HK-2 (cell line): Measurements from ENCODE around the gene PRSS27.
A peak's percentile ranks its signal among the peaks of the same experiment; 100 is the strongest.

Experiments
- DNase-seq: peaks from one replicate; pipeline ENCODE4 v3.0.0-alpha.2; 2018; ENCODE audit not compliant: unreplicated experiment

Gene PRSS27

DNA sequence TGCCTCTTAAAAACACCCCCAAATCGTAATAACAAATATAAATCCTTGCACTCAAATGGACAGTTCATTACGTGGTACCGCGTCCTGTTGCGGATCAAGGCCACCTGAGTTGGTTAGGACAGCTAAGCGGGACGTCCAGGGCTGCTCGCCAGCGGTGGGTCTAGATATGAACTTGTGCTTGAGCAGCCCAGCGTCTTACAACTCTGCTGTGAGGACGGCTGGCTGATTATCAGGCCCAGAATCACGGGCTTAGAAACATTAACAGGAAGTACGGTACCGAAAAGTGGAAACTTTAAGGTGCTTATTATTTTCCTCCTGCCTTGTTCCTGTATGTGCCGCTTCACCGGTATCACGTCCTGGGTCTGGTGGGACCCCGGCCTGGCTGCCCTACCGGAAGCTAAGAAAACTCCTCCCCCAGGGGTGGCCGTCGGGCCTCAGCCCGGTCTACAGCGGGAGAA lies 31.6 kb upstream of the PRSS27 start:
- peak; percentile 74 for DNase-seq

DNA sequence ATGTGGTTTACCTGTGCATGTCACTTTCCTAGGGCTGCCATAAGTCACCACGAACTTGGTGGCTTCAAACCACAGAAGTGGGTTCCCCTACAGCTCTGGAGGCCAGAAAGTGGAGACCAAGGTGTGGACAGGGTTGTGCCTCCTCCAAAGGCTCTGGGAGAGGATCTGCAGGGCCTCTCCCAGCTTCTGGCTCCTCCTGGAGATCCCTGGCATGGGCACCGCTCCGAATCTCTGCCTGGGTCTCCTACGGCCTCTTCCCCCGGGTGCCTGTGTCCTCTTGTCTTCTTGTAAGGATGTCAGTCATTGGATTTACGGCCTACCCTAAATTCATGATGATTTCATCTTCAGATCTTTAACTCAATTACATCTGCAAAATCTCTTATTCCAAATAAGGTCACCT lies 29.9 kb upstream of the PRSS27 start:
- no peak for DNase-seq

DNA sequence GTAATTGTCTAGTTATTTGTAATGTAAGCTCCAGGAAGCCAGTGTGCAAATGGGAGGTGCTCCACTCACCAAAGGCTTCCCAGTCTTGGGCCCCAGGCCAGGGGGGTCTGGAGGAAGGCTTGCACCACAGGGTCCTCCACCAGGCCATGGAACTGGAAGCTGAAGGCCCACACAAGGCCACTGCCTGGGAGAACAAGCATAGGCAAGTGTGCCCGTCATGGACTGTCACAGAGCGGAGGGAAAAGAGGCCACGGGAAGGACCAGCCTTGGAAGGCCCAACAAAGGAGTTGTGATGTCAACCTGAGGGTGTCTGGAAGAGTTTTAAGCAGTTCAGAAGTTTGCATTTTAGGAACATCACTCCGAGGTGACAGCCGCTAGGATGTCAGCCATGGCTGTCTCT lies 29.5 kb upstream of the PRSS27 start:
- no peak for DNase-seq

GRCh38 chr16:2748757-2749455 lies 28.9 kb upstream of the PRSS27 start:
- DNase-seq: no peak

DNA sequence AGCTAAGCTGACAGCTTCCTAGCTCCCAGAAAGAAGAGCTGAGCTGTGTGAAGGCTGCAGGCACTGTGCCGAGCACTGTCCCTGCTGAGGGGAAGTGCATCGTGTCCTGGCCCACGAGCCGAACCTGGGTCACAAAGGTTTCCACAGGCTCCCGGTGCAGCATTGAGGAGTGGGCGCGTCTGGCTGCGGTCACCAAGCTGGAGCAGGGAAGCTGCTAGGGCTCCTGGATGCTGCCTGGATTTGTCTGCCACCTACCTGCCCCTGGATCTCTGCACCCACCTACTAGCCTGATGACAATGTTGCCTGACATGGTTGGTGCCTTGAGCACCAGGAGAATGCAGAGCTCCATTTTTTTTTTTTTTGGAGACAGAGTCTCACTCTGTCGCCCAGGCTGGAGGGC lies 25.9 kb upstream of the PRSS27 start:
- DNase-seq: no peak

DNA sequence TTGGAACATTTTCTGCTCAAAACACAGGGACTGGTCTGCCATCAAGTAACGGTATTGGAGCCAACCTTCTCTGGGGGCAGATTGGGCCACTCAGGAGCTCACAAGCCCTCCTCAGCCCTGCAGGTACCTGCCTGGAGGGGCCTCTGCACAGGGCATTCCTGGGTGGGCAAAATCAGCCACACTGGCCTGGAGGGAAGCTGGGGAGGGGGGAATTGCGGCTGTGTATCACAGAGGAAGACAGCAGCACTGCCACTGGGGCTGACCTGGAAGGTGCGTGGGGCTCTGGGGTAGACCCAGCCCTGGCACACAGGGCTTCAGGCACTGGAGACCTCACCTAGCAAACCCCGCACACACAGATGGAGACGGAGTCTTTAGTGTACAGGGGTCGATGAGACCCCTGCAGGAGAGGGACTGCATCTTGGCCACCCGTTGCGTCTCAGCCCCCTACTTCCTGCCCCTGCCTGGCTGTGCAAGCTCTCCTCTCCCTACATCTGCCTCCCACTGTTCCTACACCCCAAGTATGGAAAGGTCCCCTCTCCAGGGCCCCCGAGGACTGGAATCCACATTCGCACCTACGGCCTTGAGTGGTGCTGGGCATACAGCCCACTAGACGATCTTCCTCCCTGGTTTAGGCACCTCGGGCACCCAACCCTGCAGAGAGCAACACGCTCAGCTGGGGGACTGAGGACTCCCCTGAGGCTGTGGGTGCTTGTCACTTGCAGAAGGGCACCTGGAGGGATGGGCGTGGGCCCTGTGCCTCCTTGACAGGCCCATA lies 25.3 kb upstream of the PRSS27 start:
- no peak for DNase-seq

DNA sequence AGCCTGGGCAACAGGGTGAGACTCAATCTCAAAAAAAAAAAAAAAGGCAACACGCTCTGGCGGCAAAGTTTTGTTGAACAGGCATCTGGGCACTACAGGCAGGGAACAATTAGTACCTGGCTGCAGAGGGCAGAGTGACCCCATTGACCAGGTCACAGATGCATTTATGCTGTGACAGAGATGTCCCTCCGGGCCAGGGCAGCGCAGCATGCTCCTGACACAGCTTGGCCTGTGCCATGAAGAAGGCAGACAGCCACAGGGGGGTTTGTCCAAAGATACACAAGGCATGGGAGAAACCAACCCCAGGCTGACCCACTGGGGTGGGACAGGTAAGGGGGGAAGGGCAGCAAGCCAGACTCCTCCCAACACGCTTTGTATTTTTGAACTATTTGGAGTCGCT lies 24.7 kb upstream of the PRSS27 start:
- no peak for DNase-seq

DNA sequence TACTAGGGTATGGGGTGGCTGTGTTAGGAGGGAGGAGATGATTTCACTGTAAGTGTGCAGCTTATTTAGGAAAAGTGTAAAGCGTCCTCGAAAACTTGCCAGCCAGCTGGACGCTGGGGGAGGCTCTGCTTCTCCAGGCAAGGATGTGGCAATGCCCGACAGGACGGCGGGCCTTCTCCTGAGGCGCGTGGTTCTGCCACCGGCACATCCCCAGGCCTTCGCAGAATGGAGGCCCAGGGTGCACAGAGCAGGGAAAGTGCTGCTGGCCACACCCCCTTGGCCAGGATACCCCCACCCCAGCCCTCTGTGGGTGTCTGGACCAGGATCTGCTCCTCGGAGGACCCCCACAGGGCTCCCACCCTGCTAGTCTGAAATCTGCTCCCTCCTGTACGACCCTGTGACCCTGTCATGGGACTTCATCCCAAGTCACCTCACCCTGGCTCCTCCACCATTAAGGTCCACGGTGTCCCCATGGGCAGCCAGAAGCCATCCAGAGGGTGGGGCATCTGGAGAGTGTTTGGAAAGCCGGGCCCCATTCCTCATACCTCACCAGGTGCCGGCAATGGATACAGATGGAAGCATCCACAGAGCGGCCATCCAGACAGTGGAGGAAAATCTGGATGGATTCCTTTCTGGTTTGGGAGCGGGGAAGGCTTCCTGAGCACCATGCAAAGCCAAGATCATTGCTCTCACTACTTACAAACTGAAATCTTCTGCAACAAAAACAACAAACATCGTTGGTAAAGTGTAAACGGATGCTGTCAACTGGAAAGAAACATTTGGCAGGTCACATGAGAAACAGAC lies 23.2 kb upstream of the PRSS27 start:
- DNase-seq: no peak

DNA sequence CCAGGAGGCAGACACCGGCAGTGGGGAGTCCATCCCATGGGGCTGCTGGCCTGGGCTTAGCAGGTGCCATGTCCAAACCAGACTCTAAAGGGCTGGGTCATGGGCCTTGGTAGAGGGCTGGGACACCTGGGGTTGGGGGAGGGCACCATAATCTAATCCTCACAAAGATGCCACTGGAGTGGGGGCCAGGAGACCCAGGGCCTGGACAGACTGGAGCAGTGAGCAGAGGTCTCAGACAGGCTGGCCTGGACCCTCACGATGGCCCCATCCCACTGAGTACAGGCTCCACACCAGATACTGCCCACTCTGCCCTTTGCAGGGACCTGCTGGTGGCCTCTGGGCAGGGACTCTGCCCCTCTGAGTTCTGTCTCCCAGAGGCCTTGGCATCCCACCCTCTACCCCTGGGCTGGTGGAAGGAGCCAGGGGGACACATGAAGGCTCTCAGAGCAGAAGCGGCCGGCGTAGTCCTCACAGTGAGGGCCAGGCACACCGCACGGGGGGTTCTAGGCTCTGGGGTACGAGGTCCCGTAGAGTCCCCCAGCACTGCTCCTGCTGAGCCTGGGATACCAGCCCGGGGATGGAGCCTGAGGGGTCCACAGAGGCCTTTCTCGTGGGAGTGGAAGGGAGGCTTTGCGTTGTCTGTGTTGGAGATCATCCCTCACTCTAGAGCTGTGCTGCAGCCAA lies 22.4 kb upstream of the PRSS27 start:
- no peak for DNase-seq

DNA sequence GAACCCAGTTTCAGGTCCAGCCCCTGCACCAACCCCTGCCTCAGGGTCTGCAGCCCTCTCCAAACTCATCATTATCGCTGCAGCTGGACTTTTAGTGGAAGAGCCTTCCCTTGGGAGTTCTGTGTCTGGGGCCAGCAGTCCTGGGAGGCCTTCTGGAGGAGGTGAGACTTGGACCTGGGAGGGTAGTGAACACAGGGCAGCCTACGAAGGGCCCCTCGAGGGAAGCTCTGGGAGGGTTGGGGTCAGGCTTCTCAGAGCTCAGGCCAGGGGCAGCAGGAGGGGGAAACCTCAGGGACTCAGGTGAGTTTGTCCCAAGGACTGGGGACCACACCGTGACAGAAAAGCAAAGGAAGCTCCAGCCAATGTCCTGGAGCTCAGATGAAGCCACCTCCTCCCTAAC lies 21.1 kb upstream of the PRSS27 start:
- DNase-seq: no peak

- DNase-seq: no peak
Observed at GRCh38 chr16:2740476-2740875, 20.5 kb upstream of the PRSS27 start.

GRCh38 chr16:2739625-2740430 lies 19.8 kb upstream of the PRSS27 start:
- DNase-seq: no peak

DNA sequence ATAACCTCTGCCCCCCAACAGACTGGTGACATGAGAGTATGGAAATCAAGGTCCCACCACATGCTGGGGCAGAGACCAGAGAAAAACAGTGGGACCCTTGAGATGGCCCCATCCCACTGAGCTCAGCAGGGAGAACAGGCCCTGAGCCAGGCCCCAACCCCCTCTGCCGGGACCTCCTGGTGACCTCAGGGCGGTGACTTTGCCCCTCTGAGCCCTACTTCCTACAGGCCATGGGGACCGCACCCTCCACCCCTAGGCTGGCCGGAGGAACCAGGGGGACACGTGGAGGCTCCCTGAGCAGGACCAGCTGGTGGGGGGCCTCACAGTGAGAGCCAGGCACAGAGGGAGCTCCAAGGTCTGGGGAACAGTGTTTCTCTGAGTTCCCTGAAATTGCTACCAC lies 18.6 kb upstream of the PRSS27 start:
- DNase-seq: no peak

DNA sequence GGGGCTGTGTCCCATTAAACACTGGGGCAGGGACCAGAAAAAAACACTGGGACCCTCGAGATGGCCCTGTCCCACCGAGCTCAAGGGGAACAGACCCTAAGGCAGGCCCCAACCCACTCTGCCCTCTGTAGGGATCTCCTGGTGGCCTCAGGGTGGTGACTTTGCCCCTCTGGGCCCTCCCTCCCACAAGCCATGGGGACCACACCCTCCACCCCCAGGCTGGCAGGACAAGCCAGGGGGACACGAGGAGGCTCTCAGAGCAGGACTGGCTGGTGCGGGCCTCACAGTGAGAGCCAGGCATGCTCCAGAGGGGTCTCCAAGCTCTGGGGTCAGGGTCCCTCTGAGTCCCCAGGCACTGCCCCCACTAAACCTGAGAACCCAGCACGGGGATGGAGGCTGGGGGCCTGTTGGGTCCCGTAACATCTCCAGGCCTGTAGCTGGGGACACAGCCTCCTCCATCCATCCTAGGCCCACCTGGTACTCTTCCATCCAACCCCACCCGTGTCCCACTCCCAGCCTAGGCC lies 17.9 kb upstream of the PRSS27 start:
- no peak for DNase-seq

GRCh38 chr16:2737238-2737605 lies 17.2 kb upstream of the PRSS27 start:
- DNase-seq: no peak

GRCh38 chr16:2736476-2737237 lies 16.6 kb upstream of the PRSS27 start:
- no peak for DNase-seq

DNA sequence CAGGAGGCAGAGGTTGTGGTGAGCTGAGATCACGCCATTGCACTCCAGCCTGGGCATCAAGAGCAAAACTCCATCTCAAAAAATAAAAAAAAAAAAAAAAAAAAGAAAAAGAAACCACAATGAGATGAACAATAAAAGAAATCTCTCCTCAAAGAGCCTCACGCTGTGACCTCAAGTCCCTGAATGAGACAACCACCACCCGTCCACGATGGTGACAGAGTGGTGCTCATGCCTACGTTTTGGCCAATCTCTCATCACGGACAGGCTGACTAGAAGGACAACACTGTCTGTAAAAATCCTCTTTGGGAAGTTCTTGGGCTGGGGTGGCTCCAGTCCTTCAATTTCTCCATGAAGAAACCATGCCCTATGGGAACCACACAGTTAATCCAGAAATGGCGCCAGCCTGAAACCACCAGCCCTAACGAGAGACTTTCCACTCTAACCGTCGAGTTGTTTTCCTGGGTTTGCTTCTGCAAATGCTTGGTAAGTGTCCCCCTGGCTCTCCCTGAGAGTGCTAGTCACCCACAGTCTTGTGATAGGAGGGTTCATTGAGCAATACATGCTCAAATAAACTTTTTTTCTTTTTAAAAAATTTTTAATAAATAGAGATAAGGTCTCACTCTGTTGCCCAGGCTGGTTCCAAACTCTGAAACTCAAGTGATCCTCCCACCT lies 15.0 kb upstream of the PRSS27 start:
- no peak for DNase-seq

DNA sequence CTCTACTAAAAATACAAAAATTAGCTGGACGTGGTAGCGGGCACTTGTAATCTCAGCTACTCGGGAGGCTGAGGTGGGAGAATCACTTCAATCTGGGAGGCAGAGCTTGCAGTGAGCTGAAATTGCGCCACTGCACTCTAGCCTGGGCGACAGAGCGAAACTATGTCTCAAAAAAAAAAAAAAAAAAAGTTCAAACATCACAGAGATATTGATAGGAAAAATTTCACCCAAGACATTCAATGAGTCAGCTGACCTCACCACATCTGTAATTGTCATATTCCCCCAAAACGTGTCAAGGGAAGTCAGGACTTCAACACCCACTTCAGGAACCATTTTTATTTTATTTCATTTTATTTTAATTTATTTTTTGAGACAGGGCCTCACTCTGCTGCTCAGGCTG lies 8.0 kb upstream of the PRSS27 start:
- no peak for DNase-seq

- DNase-seq: no peak
Observed at GRCh38 chr16:2726923-2727322, 6.9 kb upstream of the PRSS27 start.
